AG09309 (cell line): ENCODE results near the gene PAQR7.

Experiments used
- DNase-seq: peaks from one replicate; pipeline ENCODE4 v3.0.0-alpha.2; 2010; ENCODE audit warnings: low read depth
- H3K4me3 ChIP-seq: 2 replicates; pipeline ENCODE4 v1.5.1; 2011; ENCODE audit warnings: mild to moderate bottlenecking, low read depth, low read length, moderate library complexity; ENCODE audit not compliant: control insufficient read depth
- CTCF ChIP-seq: IDR thresholded peaks from 2 replicates; pipeline ENCODE4 v1.5.1; 2011; ENCODE audit warnings: mild to moderate bottlenecking, low read depth, low read length, inconsistent platforms; ENCODE audit not compliant: insufficient read depth, control insufficient read depth; ENCODE audit errors: missing control alignments

PAQR7 gene

GRCh38 chr1:25916460-25916859, 41.0 kb upstream of the PAQR7 start:
- H3K4me3 ChIP-seq = no peak overlapping the region
- no peak for TF ChIP-seq CTCF
- DNase-seq = no peak

- TF ChIP-seq CTCF = no peak
- no peak for DNase-seq
- no peak overlapping the region for H3K4me3 ChIP-seq
Observed at GRCh38 chr1:25914074-25914995, 38.8 kb upstream of the PAQR7 start.

GRCh38 chr1:25913206-25913605, 37.7 kb upstream of the PAQR7 start:
- no peak for TF ChIP-seq CTCF
- no peak overlapping the region for H3K4me3 ChIP-seq
- no peak for DNase-seq

DNA sequence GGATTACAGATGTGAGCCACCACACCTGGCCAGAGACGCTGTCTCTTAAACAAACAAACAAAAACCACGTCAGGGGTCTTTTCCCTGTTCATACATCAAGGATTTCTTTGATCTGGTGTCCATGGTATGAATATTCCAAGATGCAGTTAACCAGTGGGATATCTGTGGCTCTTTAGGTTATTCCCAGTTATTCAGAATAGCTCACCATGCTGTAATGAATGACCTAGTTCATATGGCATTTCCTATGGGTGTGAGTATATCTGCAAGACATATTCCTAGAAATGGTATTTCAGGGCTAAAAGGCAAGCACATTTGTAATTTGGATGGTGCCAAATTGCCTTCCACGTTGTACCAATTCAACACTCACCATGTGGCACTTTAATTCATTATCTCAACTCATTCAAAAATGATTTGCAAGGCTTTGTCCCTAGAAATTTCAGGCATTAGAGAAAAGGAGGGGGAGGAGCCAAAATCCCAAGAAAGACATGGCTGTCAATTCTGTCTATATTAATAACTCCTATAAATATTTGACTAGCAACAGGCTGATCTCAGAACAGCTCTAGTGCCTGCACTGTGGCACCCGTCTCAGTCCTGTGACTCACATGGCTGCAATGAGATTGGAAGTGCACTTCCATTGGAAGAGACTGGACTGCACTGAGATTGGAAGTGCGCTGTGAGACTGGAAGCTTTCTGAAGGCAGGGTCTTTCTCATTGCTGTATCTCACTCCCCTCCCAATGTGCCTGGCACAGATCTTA, 36.7 kb upstream of the PAQR7 start:
- no peak for DNase-seq
- no peak for TF ChIP-seq CTCF
- H3K4me3 ChIP-seq = no peak overlapping the region

- H3K4me3 ChIP-seq = no peak overlapping the region
- TF ChIP-seq CTCF = no peak
- DNase-seq = no peak
Observed at GRCh38 chr1:25911162-25911561, 35.7 kb upstream of the PAQR7 start.

GRCh38 chr1:25909040-25909439, 33.5 kb upstream of the PAQR7 start:
- no peak overlapping the region for H3K4me3 ChIP-seq
- no peak for TF ChIP-seq CTCF

More at GRCh38 chr1:25909040-25909439, 33.5 kb upstream of the PAQR7 start:
- no peak for DNase-seq
